SK-N-SH treated with all-trans-retinoic acid at 6 μM for 48 hours (cell line): Measurements from ENCODE around the gene SDHAF4.

Experiments used
- ARNTL ChIP-seq: fragments of 450-650 bp; formaldehyde crosslinking; IDR thresholded peaks from 2 replicates; pipeline ENCODE4 v1.5.0; 2020; ENCODE audit warnings: low read depth, mild to moderate bottlenecking, moderate library complexity, borderline replicate concordance
- BACH2 ChIP-seq: fragments of 250-450 bp; sonication (Bioruptor Pico); IDR thresholded peaks from 2 replicates; pipeline ENCODE4 v1.9.0; 2021; ENCODE audit warnings: mild to moderate bottlenecking, borderline replicate concordance
- CSRNP3 ChIP-seq: fragments of 250-450 bp; sonication (Bioruptor Pico); IDR thresholded peaks from 2 replicates; pipeline ENCODE4 v1.5.1; 2021; ENCODE audit warnings: mild to moderate bottlenecking, moderate library complexity
- ESRRG ChIP-seq: fragments of 250-450 bp; sonication (Bioruptor Pico); IDR thresholded peaks from 2 replicates; pipeline ENCODE4 v1.6.1; 2021; ENCODE audit warnings: mild to moderate bottlenecking
- PATZ1 ChIP-seq: fragments of 250-450 bp; sonication (Bioruptor Pico); IDR thresholded peaks from 2 replicates; pipeline ENCODE4 v1.8.0; 2020; ENCODE audit warnings: mild to moderate bottlenecking, moderate library complexity, borderline replicate concordance
- PPARA ChIP-seq: fragments of 250-450 bp; sonication (Bioruptor Pico); IDR thresholded peaks from 2 replicates; pipeline ENCODE4 v1.5.0; 2020; ENCODE audit warnings: mild to moderate bottlenecking, borderline replicate concordance
- RARB ChIP-seq: fragments of 250-450 bp; sonication (Bioruptor Pico); IDR thresholded peaks from 2 replicates; pipeline ENCODE4 v1.8.0; 2021; ENCODE audit warnings: mild to moderate bottlenecking, moderate library complexity
- TCF4 ChIP-seq: fragments of 250-450 bp; sonication (Bioruptor Pico); IDR thresholded peaks from 2 replicates; pipeline ENCODE4 v1.8.0; 2021; ENCODE audit warnings: mild to moderate bottlenecking, moderate library complexity, borderline replicate concordance
- ZC3H10 ChIP-seq: fragments of 250-450 bp; sonication (Bioruptor Pico); IDR thresholded peaks from 2 replicates; pipeline ENCODE4 v1.5.1; 2021; ENCODE audit warnings: mild to moderate bottlenecking, moderate library complexity
- ZFP3 ChIP-seq: fragments of 250-450 bp; sonication (Bioruptor Pico); IDR thresholded peaks from 2 replicates; pipeline ENCODE4 v1.5.0; 2020; ENCODE audit warnings: mild to moderate bottlenecking, moderate library complexity
- ZFP30 ChIP-seq: fragments of 450-650 bp; formaldehyde crosslinking; IDR thresholded peaks from 2 replicates; pipeline ENCODE4 v1.5.0; 2022; ENCODE audit warnings: mild to moderate bottlenecking, moderate library complexity
- TF ChIP-seq, protein P1 (sequence below): fragments of 250-450 bp; sonication (Bioruptor Pico); IDR thresholded peaks from 2 replicates; pipeline ENCODE4 v1.5.1; 2020; ENCODE audit warnings: low read depth, mild to moderate bottlenecking, moderate library complexity

DNA sequence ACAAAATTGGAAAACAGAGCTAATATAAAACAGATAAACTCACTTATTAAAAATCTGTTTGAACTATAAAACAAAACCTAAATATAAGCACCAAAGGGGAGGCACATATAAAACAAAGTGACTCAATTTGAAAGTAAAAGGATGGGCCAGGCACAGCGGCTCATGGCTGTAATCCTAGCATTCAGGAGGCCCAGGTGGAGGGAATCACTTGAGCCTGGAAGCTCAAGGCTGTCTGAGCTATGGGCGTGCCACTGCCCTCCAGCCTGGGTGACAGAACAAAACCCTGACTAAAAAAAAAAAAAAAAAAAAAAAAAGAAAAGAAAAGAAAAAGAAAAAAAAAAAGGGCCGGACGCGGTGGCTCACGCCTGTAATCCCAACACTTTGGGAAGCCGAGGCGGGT is 69.9 kb downstream of the SDHAF4 start:
- TF ChIP-seq ZFP3 (CRISPR knock-in tag) (no peak), ZC3H10 (CRISPR knock-in tag) (no peak), PPARA (CRISPR knock-in tag) (no peak), ARNTL (CRISPR knock-in tag) (no peak), CSRNP3 (CRISPR knock-in tag) (no peak), ZFP30 (no peak), PATZ1 (CRISPR knock-in tag) (no peak), ESRRG (CRISPR knock-in tag) (no peak), RARB (no peak), BACH2 (CRISPR knock-in tag) (no peak), TCF4 (CRISPR knock-in tag) (no peak)
- TF ChIP-seq, protein P1, sequence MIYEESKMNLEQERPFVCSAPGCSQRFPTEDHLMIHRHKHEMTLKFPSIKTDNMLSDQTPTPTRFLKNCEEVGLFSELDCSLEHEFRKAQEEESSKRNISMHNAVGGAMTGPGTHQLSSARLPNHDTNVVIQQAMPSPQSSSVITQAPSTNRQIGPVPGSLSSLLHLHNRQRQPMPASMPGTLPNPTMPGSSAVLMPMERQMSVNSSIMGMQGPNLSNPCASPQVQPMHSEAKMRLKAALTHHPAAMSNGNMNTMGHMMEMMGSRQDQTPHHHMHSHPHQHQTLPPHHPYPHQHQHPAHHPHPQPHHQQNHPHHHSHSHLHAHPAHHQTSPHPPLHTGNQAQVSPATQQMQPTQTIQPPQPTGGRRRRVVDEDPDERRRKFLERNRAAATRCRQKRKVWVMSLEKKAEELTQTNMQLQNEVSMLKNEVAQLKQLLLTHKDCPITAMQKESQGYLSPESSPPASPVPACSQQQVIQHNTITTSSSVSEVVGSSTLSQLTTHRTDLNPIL = no peak
